ENCODE results near the gene KTN1.

KTN1 gene, protein sequence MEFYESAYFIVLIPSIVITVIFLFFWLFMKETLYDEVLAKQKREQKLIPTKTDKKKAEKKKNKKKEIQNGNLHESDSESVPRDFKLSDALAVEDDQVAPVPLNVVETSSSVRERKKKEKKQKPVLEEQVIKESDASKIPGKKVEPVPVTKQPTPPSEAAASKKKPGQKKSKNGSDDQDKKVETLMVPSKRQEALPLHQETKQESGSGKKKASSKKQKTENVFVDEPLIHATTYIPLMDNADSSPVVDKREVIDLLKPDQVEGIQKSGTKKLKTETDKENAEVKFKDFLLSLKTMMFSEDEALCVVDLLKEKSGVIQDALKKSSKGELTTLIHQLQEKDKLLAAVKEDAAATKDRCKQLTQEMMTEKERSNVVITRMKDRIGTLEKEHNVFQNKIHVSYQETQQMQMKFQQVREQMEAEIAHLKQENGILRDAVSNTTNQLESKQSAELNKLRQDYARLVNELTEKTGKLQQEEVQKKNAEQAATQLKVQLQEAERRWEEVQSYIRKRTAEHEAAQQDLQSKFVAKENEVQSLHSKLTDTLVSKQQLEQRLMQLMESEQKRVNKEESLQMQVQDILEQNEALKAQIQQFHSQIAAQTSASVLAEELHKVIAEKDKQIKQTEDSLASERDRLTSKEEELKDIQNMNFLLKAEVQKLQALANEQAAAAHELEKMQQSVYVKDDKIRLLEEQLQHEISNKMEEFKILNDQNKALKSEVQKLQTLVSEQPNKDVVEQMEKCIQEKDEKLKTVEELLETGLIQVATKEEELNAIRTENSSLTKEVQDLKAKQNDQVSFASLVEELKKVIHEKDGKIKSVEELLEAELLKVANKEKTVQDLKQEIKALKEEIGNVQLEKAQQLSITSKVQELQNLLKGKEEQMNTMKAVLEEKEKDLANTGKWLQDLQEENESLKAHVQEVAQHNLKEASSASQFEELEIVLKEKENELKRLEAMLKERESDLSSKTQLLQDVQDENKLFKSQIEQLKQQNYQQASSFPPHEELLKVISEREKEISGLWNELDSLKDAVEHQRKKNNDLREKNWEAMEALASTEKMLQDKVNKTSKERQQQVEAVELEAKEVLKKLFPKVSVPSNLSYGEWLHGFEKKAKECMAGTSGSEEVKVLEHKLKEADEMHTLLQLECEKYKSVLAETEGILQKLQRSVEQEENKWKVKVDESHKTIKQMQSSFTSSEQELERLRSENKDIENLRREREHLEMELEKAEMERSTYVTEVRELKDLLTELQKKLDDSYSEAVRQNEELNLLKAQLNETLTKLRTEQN (N-terminal part only)

DNA sequence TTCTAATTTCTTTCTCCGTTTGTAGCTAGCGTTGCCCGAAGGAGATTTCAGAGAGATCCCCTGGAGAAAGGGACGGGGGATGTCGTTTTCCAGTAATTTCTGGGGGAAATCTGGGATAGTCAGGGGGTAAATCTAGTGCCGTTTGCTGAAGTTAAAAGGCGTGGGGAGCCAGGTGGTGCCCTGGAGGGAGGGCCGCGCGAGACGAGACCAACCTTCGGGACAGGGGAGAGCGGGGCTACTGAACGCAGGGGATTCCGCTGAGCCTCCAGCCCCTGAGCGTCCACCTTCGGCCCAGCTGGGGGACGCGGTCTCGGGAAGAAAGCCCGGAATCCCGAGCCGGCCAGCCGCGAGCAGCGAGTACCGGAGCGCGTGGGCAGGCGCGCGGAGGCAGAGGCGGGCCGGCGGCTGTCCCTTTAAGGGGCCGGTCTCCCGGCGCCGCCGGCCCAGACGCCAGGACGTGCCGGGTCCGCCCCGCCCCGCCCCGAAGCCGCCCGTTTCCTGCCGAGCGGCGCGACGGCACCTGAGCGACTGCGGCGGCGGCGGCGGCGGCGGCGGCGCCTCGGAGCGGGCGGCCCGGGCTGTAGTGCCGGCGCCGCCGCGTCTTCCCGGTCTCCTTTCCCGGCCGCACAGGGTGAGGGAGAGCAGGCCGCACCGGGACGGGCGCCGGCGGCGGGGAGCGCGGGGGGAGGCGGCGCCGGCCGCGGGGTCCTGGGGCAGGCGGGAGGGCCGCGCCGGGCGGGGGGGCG is at the start of gene KTN1:
KTN1 (plus strand) TSS at position 484 of the 746 bp plus-strand sequence. CDS start 31,842 bp downstream, outside the sequence.
- DNase-seq: peak; percentile 33

- DNase-seq: no peak
Measured at GRCh38 chr14:55530464-55530863, 49.5 kb upstream of the KTN1 start.

DNA sequence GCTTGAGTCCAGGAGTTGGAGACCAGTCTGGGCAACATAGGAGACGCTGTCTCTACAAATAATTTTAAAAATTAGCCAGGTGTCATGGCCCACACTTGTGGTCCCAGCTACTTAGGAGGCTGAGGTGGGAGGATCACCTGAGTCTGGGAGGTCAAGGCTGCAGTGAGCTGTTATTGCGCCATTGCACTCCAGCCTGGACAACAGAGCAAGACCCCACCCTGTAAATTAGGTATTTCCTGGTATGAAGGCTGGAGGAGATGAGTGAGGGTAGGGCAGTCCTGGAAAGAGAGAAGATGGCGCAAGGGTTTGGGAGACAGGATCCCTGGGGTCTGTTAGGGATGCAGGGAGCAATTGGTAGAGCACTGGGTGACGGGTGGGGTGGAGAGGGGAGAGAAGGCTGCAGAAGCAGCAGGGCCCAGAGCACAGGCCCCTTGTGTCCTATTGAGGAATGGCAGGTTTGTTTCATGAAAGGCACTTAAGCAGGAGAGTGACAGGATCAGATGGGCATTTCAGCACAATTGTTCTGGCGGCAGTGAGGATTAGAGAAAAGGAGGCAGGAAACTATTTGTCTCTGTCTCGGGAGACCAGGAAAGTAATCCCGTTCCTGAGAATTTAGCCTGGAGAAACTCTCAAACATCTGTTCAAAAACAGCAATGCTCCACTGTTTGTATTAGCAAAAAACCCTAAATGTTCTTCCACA is 47.2 kb upstream of the KTN1 start:
- DNase-seq: no peak

- DNase-seq: no peak
Measured at GRCh38 chr14:55533960-55534359, 46.0 kb upstream of the KTN1 start.

GRCh38 chr14:55535516-55536203 is 44.3 kb upstream of the KTN1 start:
- no peak for DNase-seq

DNA sequence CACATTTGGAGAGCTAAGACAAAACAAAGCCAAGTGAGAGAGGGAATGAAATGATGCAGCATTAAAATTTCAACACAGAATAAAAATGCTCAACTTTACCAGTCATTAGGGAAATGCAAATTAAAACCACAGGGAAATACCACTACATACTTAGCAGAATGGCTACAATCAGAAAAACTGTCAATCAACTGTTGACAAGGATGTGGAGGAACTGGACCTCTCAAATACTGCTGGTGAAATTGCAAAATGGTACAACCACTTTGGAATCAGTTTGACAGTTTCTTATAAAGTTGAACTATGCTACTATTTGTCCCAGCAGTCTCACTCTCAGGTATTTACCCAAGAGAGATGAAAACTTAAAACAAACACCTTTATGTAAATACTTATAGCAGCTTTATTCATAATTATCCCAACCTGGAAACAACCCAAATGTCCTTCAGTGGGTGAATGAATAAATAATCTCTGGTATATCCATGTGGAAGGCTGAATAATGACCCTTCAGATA is 43.8 kb upstream of the KTN1 start:
- DNase-seq: no peak

DNA sequence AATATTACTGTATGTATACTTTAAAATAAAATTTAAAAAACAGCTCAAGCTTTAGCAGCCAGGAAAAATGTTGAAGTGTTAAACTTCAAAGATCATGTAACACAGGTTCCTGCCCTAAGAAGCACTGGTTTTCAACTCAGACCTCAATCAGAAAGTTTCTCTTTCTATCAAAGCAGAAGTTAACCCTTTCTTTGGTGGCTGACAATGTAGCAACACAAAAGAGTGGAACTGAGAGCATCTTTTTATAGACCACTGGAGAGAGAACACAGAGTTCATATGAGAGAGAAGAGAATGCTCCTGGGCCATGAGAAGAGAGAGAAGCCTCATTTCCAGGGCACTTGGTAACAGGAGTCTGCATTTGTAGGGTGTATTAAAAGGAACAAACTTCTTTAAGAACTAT is 42.2 kb upstream of the KTN1 start:
- DNase-seq: no peak

DNA sequence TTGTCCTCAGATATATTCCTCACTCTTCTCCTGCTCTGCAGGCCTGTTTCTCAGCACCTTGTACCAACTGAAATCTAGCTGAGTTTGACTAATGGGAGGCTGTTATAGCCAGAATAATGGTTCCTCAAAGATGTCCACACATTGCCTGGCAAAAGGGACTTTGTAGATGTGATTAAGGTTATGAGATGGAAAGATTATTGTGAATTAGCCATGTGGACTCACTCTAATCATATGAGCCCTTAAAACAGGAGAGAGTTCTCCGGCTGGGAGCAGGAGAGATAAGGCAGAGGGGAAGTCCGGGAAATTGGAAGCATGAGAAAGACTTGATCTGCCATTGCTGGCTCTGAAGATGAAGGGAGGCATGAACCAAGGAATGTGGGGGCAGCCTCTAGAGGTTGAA is 40.0 kb upstream of the KTN1 start:
- DNase-seq: no peak

GRCh38 chr14:55540847-55541773 is 38.9 kb upstream of the KTN1 start:
- no peak for DNase-seq

DNA sequence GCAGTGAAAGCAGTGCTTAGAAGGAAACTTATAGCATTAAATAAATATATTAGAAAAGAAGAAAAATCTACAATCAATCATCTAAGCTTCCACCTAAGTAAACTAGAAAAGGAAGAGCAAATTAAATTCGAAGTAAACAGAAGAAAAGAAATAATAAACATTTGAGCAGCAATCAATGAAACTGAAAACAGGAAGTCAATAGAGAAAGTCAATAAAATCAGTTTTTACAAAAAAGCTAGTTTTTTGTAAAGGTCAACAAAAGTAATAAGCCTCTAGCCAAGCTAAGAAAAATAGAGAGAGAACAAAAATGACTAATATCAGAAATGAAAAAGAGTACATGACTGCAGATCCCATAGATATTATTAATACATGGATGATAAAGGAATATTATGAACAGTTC is 34.2 kb upstream of the KTN1 start:
- DNase-seq: no peak

GRCh38 chr14:55546212-55546874 is 33.7 kb upstream of the KTN1 start:
- DNase-seq: no peak

DNA sequence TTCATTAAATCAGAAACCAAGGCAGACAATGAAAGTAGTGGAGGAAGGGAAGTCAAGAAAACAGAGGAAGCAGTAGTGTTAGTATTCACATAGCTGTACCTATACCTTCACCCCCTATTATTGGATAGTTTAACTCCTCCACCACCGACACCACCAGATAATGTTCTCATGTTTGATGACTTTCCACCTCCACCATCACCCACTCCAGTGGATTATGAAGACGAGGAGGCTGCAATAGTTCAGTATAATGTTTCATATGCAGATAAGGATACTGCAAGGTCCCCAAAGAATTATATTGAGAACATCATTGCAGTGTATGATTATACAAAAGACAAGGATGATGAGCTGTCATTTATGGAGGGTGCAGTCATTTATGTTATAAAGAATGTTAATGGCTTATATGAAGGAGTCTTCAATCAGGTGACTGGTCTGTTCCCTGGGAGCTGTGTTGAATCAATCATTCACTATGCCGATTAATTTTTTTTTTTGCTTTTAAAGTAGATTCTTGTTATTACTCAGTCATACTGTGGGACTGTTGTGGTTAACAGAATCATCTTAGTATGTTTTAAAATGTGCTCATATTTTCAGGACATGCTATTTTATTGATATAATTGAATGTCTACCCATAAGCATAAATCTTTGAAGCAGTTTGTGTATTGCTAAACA is 32.2 kb upstream of the KTN1 start:
- no peak for DNase-seq

DNA sequence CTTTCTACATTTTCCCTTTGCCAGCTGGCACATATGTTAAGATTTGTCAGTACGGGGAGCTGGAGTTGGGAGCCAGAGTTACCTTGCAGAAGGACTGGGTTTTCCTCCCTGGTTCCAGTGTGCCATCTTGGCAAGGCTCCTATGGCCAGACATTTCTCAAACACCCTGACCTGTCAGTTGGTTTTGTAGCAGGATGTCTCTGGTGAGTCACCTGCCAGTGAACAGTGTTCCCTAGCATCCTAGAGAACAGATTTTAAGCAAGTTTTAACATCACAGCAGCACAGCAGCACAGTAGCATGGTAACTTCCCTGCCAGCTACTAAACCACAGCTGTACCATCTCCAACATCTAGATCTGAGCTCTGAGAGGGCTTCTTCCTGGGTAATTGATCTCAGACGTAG is 26.2 kb upstream of the KTN1 start:
- DNase-seq: no peak

DNA sequence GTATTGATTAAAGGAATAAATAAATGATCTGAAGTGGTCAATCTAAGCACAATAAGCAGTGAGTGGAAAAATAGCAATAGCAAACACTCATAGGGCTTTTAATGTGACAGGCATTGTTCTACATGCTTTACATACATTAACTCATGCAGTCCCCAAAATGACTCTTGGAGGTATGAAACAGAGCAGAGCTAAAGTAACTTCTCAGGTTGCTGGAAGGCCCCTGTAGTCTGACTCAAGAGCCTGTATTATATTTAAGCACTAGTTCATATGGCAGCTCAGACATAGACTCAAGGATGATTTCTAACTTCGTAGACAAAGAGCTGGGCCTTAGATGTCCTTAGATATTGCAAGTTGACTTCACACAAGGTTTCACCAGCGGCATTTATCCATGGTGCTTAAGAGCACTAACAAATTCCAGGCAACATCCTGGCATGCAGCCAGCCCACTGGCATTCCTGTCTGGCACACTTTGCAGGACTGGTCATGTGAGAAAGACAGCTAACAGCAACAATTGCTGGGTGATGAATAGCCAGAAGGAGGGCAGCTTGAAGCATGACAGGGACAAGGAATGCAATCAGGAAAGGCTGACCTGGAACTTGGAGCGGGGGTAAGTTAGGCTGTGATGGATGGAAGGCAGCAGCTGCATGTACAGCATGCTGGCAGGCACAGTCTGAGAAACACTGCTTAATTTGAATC is 22.9 kb upstream of the KTN1 start:
- peak; percentile 39 for DNase-seq

DNA sequence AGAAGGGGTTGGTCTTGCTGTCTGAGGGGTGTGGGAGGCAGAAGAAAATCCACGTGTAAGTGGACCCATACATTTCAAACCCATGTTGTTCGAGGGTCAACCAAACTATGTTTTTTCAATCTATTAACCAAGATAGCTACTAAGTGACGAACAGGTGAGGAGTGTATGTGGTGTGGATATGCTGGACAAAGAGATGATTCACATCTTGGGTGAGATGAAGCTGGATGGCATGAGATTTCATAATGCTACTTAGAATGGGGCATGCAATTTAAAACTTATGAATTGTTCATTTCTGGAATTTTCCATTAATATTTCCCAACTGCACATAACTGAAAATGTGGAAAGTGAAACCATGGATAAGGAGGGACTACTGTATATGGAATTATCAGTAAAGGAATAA is 17.9 kb upstream of the KTN1 start:
- DNase-seq: no peak

GRCh38 chr14:55568618-55569017 is 11.4 kb upstream of the KTN1 start:
- DNase-seq: no peak

- DNase-seq: no peak
Measured at GRCh38 chr14:55571125-55571889, 8.7 kb upstream of the KTN1 start.

All from NCI-H748 treated with DMSO at 0.1 percent for 48 hours (cell line).